ENCODE data around the gene SINHCAF. TPM values are rescaled to one million over a fixed set of nuclear protein-coding genes. Genes with fewer than 3 reads are reported as not detected.

SINHCAF gene
- total and polyA plus RNA-seq, 9 of the 15 experiments (the other 6 are each of a cell fraction or from before 2014, with no cell fraction given) = 73.2 to 185 (median 110) TPM

GRCh38 chr12:31235868-31236395, 90.0 kb downstream of the SINHCAF start:
- H3K9me1 ChIP-seq (ENCODE audit: control insufficient read depth, insufficient read depth, low read length) = no peaks in the 10 kb centered on the region
- no peak overlapping the region for H3K4me2 ChIP-seq (ENCODE audit: insufficient read depth, low read length)
- no peak overlapping the region for H3K9ac ChIP-seq (ENCODE audit: insufficient read depth in 1 of 2, low read depth in 2 of 2, low read length in 2 of 2)
- TF ChIP-seq ZFP36 (IDR thresholded peaks at IDR 0.05; ENCODE audit: low read depth, low read length, partially characterized antibody) = peak; percentile 70
- TF ChIP-seq RBFOX2 (IDR thresholded peaks at IDR 0.05; ENCODE audit: low read depth, low read length) = no peak
- no peak for TF ChIP-seq ZEB2 (IDR thresholded peaks at IDR 0.05)
- TF ChIP-seq RBM17 (IDR thresholded peaks at IDR 0.05; ENCODE audit: borderline replicate concordance, low read depth, low read length) = no peak
- no peak for TF ChIP-seq CC2D1A (IDR thresholded peaks at IDR 0.05)
- TF ChIP-seq E2F4 (CRISPR knock-in tag; IDR thresholded peaks at IDR 0.05; ENCODE audit: low read depth) = no peak
- no peak for TF ChIP-seq SUPT5H (IDR thresholded peaks at IDR 0.05)
- POLR2A ChIA-PET = no interaction called here
- H3K4me1 ChIP-seq (replicated peaks in 1 of 2; ENCODE audit: control insufficient read depth in 2 of 2, insufficient read depth in 2 of 2, low read length in 2 of 2) = no peaks in the 10 kb centered on the region
- H3K4me3 ChIP-seq = no peak overlapping the region
- ATAC-seq = no peak
- no peaks in the 10 kb centered on the region for H3K79me2 ChIP-seq (ENCODE audit: control insufficient read depth, insufficient read depth, low read length)
- intact Hi-C loops (cut with micrococcal nuclease) (loop anchor here (5.0 kb wide), 1 partner anchor 119 kb away; no protein-coding TSS in a partner anchor), in situ Hi-C loops (cut with MboI) (loop anchor here (5.0 to 25.0 kb wide), 2 partner anchors 394 to 1699 kb away; no protein-coding TSS in a partner anchor)
- CTCF ChIA-PET (ENCODE audit: low intra/inter-chr PET ratio) = no interaction called here
- H2AFZ ChIP-seq (ENCODE audit: low read depth, low read length) = no peak overlapping the region
- H3K36me3 ChIP-seq (ENCODE audit: control insufficient read depth, insufficient read depth, low read length) = no peaks in the 10 kb centered on the region
- FAIRE-seq = no peak
- no peaks in the 10 kb centered on the region; the same call in 1 of the 2 replicates for H4K20me1 ChIP-seq (replicated peaks; ENCODE audit: control insufficient read depth, insufficient read depth, low read length)
- H3K27me3 ChIP-seq (ENCODE audit: control insufficient read depth in 2 of 2, insufficient read depth in 2 of 2, low read length in 2 of 2) = peaks cover 41 to 73% of the 10 kb centered on the region in 2 experiments
- H3K9me3 ChIP-seq (replicated peaks; ENCODE audit: control insufficient read depth, insufficient read depth, low read depth, low read length) = no peaks in the 10 kb centered on the region
- no TSS peak for BruUV-seq (replicated peaks)
- H3K27ac ChIP-seq (ENCODE audit: extremely low read depth, low read depth, low read length) = no peak overlapping the region
- no peak for DNase-seq (ENCODE audit: extremely low read depth in 1 of 4, low spot score in 3 of 4)
- WGBS (ENCODE audit: insufficient coverage, low coverage, missing lambda C conversion rate) = under 1% methylated on average over 9 of the region's 9 CpGs

Data from K562 (cell line).